NCI-H748 (cell line): ENCODE data around the gene PSAP.
A peak's percentile ranks its signal among the peaks of the same experiment; 100 is the strongest.
"Not testable (repeated sequence)": the region's sequence is repeated elsewhere in the genome, so short reads cannot be mapped to it uniquely, and the experiment has no call there.

Source experiments
- DNase-seq: peaks from one replicate; lab custom pipeline; 2025; ENCODE audit not compliant: unreplicated experiment; lab: John Stamatoyannopoulos, UW

The PSAP gene

GRCh38 chr10:71850743-71851464 lies at the start of gene PSAP:
TSS of gene PSAP (minus strand) at chr10:71851251. CDS start at chr10:71851221, 30 bp downstream.
- DNase-seq, result peak; percentile 93

GRCh38 chr10:71900441-71901180 lies 49.6 kb upstream of the PSAP start:
- DNase-seq, result no peak

GRCh38 chr10:71899665-71900412 lies 48.8 kb upstream of the PSAP start:
- no peak for DNase-seq

- not testable (repeated sequence) for DNase-seq
Measured at GRCh38 chr10:71898346-71898745, 47.3 kb upstream of the PSAP start.

GRCh38 chr10:71893920-71894319 lies 42.9 kb upstream of the PSAP start:
- no peak for DNase-seq

GRCh38 chr10:71893258-71893815 lies 42.3 kb upstream of the PSAP start:
- DNase-seq, result no peak

GRCh38 chr10:71891437-71891836 lies 40.4 kb upstream of the PSAP start:
- DNase-seq, result no peak

- no peak for DNase-seq
Measured at GRCh38 chr10:71889388-71889987, 38.4 kb upstream of the PSAP start.

- peak; percentile 57 for DNase-seq
Measured at GRCh38 chr10:71888623-71889387, 37.8 kb upstream of the PSAP start.

- no peak for DNase-seq
Measured at GRCh38 chr10:71888248-71888622, 37.2 kb upstream of the PSAP start.

GRCh38 chr10:71887743-71888142 lies 36.7 kb upstream of the PSAP start:
- no peak for DNase-seq

- no peak for DNase-seq
Measured at GRCh38 chr10:71882813-71883659, 32.0 kb upstream of the PSAP start.

GRCh38 chr10:71881647-71882355 lies 30.8 kb upstream of the PSAP start:
- no peak for DNase-seq

- not testable (repeated sequence) for DNase-seq
Measured at GRCh38 chr10:71881307-71881624, 30.2 kb upstream of the PSAP start.

- DNase-seq, result no peak
Measured at GRCh38 chr10:71880425-71881306, 29.6 kb upstream of the PSAP start.

GRCh38 chr10:71878327-71879034 lies 27.4 kb upstream of the PSAP start:
- DNase-seq, result no peak

- DNase-seq, result no peak
Measured at GRCh38 chr10:71877821-71878220, 26.8 kb upstream of the PSAP start.
